GM12865 (cell line): ENCODE measurements around the gene TMEM245.

ENCODE experiments used
- DNase-seq: peaks from one replicate; pipeline ENCODE4 v3.0.0; 2010; ENCODE audit warnings: low read depth
- H3K4me3 ChIP-seq: 2 replicates; pipeline ENCODE4 v1.5.1; 2011; ENCODE audit warnings: mild to moderate bottlenecking, low read depth, low read length, control low read depth
- TF ChIP-seq, protein P1 (sequence below): IDR thresholded peaks from 2 replicates; pipeline ENCODE4 v1.5.1; 2011; ENCODE audit warnings: low read length, control low read depth, low read depth, inconsistent platforms; ENCODE audit not compliant: insufficient read depth; ENCODE audit errors: missing control alignments

The TMEM245 gene

DNA sequence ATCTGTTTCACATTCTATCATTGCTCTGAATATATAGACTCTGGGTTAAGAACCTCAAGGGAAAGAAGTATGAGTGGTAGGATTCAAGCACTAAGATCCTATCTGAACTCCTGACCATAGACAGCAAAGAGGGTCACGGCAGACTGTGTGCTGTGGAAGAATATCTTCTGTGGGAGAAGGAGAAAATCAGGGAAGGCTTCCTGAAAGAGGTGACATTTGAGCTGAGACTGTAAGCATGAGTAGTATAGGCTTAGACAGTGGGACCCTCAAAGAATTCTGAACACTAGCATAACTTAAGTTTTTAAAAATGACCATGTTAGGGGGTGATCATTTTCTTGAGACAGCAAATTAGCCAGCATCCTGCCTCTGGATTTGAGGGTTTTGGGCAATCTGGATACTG, 43.4 kb upstream of the TMEM245 start:
- TF ChIP-seq, protein P1, sequence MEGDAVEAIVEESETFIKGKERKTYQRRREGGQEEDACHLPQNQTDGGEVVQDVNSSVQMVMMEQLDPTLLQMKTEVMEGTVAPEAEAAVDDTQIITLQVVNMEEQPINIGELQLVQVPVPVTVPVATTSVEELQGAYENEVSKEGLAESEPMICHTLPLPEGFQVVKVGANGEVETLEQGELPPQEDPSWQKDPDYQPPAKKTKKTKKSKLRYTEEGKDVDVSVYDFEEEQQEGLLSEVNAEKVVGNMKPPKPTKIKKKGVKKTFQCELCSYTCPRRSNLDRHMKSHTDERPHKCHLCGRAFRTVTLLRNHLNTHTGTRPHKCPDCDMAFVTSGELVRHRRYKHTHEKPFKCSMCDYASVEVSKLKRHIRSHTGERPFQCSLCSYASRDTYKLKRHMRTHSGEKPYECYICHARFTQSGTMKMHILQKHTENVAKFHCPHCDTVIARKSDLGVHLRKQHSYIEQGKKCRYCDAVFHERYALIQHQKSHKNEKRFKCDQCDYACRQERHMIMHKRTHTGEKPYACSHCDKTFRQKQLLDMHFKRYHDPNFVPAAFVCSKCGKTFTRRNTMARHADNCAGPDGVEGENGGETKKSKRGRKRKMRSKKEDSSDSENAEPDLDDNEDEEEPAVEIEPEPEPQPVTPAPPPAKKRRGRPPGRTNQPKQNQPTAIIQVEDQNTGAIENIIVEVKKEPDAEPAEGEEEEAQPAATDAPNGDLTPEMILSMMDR, result no peak

DNA sequence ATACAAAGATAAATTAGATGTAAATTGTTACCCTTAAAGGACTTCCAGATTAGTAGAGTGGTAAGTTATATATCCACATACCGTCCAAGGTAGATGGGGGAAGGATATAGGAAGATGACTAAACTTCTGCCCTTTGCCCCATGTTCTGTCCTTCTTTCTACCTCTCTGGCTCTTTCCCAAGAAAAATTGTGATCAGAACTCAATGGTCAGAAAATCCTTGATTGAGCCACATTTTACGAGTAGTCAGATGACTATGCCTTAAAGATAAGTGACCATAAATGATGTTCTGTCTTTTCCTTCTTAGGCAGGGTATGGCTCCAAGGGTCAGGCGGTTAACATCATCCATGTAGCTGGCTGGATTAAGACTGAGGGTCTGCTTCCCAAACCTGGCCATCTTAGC, 42.9 kb upstream of the TMEM245 start:
- no peak for DNase-seq
- TF ChIP-seq, protein P1, result no peak

More for the DNA sequence above, 43.4 kb upstream of the TMEM245 start:
- DNase-seq, result no peak
- no peak overlapping the region for H3K4me3 ChIP-seq

DNA sequence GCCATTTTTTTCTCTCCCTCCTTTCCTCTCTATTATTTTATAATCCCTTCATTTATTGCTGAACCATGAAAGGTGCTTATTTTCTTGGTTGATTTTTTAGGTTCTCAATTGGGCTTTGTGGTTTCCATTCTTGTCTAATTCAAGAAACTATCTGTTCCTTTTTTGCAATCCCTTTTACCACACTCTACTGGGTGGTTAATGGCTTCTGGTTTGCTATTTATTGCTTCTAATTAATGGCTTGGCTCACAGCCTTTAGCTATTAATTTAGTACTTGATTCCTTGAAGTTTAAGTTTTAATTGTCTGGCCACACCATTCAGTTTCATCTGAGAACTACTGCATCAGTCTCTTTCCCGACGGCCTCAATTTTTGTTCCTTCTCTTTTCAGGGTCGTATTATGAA, 41.7 kb upstream of the TMEM245 start:
- no peak for DNase-seq
- TF ChIP-seq, protein P1, result no peak
- H3K4me3 ChIP-seq, result no peak overlapping the region

More for the DNA sequence above, 42.9 kb upstream of the TMEM245 start:
- no peak overlapping the region for H3K4me3 ChIP-seq

DNA sequence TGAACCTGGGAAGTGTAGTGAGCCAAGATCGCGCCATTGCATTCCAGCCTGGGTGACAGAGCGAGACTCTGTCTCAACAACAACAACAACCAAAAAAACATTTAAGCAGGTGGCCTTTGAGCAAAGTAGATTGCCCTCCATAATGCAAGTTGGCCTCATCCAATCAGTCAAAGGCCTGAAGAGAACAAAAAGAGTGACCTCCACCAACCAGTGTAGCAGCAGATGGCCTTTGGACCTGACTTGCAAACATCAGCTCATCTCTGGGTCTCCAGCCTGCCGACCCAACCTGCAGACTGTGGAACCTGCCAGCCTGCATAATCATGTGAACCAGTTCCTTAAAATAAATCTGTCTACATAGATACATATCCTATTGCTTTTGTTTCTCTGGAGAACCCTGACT, 39.8 kb upstream of the TMEM245 start:
- no peak for DNase-seq
- TF ChIP-seq, protein P1, result no peak
- no peak overlapping the region for H3K4me3 ChIP-seq

DNA sequence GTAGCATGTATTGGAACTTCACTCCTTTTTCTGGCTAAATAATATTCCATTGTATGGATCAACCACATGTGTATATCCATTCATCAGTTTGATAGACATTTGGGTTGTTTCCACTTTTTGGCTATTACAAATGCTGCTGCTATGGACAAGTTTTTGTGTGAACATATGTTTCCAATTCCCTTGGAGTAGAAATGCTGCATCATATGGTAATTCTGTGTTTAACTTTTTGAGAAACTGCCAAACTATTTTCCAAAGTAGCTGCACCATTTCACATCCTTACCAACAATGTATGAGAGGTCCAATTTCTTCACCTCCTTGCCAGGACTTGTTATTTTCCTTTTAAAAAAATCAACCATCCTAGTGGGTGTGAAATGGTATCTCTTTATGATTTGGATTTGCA, 38.9 kb upstream of the TMEM245 start:
- DNase-seq, result no peak
- H3K4me3 ChIP-seq, result no peak overlapping the region
- TF ChIP-seq, protein P1, result no peak

DNA sequence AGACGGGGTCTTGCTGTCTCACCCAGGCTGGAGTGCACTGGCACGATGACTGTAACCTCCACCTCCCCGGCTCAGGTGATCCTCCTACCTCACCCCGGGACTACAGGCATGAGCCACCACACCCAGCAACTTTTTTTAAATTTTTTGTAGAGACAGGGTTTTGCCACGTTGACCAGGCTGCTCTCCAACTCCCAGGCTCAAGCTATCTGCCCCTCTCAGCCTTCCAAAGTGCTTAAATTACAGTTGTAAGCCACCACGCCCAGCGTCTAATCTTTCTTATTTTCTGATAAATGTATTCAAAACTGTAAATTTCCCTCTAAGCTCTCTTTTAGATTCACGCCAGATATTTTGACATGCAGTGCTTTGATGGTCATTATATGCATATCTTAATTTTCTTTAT, 37.0 kb upstream of the TMEM245 start:
- TF ChIP-seq, protein P1, result no peak
- H3K4me3 ChIP-seq, result no peak overlapping the region
- DNase-seq, result no peak

DNA sequence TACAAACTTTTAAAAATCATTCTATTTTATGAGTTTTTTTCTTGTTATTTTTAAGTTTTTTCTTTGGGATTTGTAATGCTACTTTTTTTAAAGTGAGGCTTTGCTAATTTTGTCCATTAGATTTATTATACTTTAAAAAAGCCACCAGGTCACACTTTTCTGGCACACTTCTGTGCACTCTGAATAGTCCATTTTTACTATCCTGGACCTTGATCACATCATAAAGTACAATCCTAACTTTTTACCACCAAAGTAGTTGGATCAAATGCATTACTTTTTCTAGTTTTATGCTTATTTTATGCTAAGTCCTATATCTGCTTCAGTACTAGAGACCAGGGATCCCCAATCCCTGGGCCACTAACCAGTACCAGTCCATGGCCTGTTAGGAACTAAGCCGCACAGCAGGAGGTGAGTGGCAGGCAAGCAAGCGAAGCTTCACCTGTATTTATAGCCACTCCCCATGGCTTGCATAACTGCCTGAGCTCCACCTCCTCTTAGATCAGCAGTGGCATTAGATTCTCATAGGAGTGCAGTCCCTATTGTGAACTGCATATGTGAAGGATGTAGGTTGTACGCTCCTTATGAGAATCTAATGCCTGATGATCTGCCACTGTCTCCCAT, 31.3 kb upstream of the TMEM245 start:
- no peak overlapping the region for H3K4me3 ChIP-seq
- TF ChIP-seq, protein P1, result no peak
- no peak for DNase-seq
